Neural cell (in vitro differentiated cells): ENCODE data around the gene TIAM1. TPM values are rescaled to one million over a fixed set of nuclear protein-coding genes. Genes with fewer than 3 reads are reported as not detected.

Experiments
- H2AFZ ChIP-seq: fragments of 200-600, 300-800 bp; sonication (generic), shearing (Covaris generic); 2 replicates; pipeline ENCODE4 v1.6.0; 2014; ENCODE audit warnings: low read depth, mild to moderate bottlenecking, antibody characterized with exemption, low read length, moderate library complexity
- H3F3A ChIP-seq: fragments of 200-600 bp; shearing (Covaris generic); 2 replicates; pipeline ENCODE4 v1.6.1; 2016; ENCODE audit warnings: mild to moderate bottlenecking, moderate library complexity, mixed read lengths, antibody characterized with exemption, low read length; ENCODE audit not compliant: insufficient read depth, poor library complexity, severe bottlenecking
- H3K27ac ChIP-seq: fragments of 200-600, 300-800 bp; sonication (generic), shearing (Covaris generic); 2 replicates; pipeline ENCODE4 v1.5.1; 2014; ENCODE audit warnings: mild to moderate bottlenecking, low read length, moderate library complexity
- H3K27me3 ChIP-seq: fragments of 300-800, 200-600 bp; sonication (generic), shearing (Covaris generic); 2 replicates; pipeline ENCODE4 v1.6.0; 2014; ENCODE audit warnings: mild to moderate bottlenecking, low read depth, low read length, moderate library complexity; ENCODE audit not compliant: insufficient read depth
- H3K36me3 ChIP-seq: fragments of 300-800, 200-600 bp; sonication (generic), shearing (Covaris generic); 2 replicates; pipeline ENCODE4 v1.5.1; 2014; ENCODE audit warnings: mild to moderate bottlenecking, antibody characterized with exemption, low read length, moderate library complexity; ENCODE audit not compliant: insufficient read depth
- H3K4me2 ChIP-seq: fragments of 300-800, 200-600 bp; sonication (generic), shearing (Covaris generic); 2 replicates; pipeline ENCODE4 v1.6.0; 2014; ENCODE audit warnings: mild to moderate bottlenecking, low read length
- H3K4me3 ChIP-seq: fragments of 300-800, 200-600 bp; sonication (generic), shearing (Covaris generic); 2 replicates; pipeline ENCODE4 v1.5.1; 2014; ENCODE audit warnings: mild to moderate bottlenecking, low read length, moderate library complexity
- H3K79me2 ChIP-seq: fragments of 200-600 bp; shearing (Covaris generic); replicated peaks from 2 replicates; pipeline ENCODE4 v1.6.0; 2014; ENCODE audit warnings: mild to moderate bottlenecking, low read length, moderate library complexity; ENCODE audit not compliant: insufficient read depth
- H3K9ac ChIP-seq: fragments of 300-800, 200-600 bp; sonication (generic), shearing (Covaris generic); 2 replicates; pipeline ENCODE4 v1.6.1; 2016; ENCODE audit warnings: mild to moderate bottlenecking, low read length, mixed read lengths
- H3K9me2 ChIP-seq: fragments of 200-600 bp; shearing (Covaris generic); 2 replicates; pipeline ENCODE4 v1.6.1; 2016; ENCODE audit warnings: mild to moderate bottlenecking, low read length, mixed read lengths; ENCODE audit not compliant: insufficient read depth
- H3K9me3 ChIP-seq: fragments of 200-600, 300-800 bp; sonication (generic), shearing (Covaris generic); 2 replicates; pipeline ENCODE4 v1.6.1; 2016; ENCODE audit warnings: mild to moderate bottlenecking, mixed run types, low read length, moderate library complexity, mixed read lengths
- H4K20me1 ChIP-seq: fragments of 200-600 bp; shearing (Covaris generic); 2 replicates; pipeline ENCODE4 v1.6.1; 2016; ENCODE audit warnings: mild to moderate bottlenecking, mixed run types; ENCODE audit not compliant: insufficient read depth
- CTCF ChIP-seq: fragments of 450-650 bp; IDR thresholded peaks from 2 replicates; pipeline ENCODE4 v1.5.1; 2014; ENCODE audit warnings: antibody characterized with exemption, mild to moderate bottlenecking, moderate library complexity; ENCODE audit not compliant: poor library complexity, severe bottlenecking
- EP300 ChIP-seq: fragments of 450-650 bp; conservative IDR thresholded peaks from 2 replicates; pipeline ENCODE4 v1.6.1; 2014; ENCODE audit warnings: antibody characterized with exemption, mild to moderate bottlenecking, moderate library complexity; ENCODE audit not compliant: poor library complexity, severe bottlenecking
- EZH2 ChIP-seq: fragments of 200-600, 300-800 bp; shearing (Covaris generic), sonication (generic); IDR thresholded peaks from 2 replicates; pipeline ENCODE4 v1.6.1; 2014; ENCODE audit warnings: antibody characterized with exemption, low read length, borderline replicate concordance, mild to moderate bottlenecking; ENCODE audit not compliant: insufficient read depth, poor library complexity, severe bottlenecking
- MXI1 ChIP-seq: fragments of 450-650 bp; conservative IDR thresholded peaks from 2 replicates; pipeline ENCODE4 v1.6.1; 2014; ENCODE audit warnings: antibody characterized with exemption, mild to moderate bottlenecking; ENCODE audit not compliant: poor library complexity, severe bottlenecking
- POLR2AphosphoS5 ChIP-seq: IDR thresholded peaks from 2 replicates; pipeline ENCODE4 v1.6.1; 2012
- RAD21 ChIP-seq: fragments of 450-650 bp; conservative IDR thresholded peaks from 2 replicates; pipeline ENCODE4 v1.6.1; 2014; ENCODE audit warnings: antibody characterized with exemption, mild to moderate bottlenecking, moderate library complexity
- SMC3 ChIP-seq: fragments of 450-650 bp; conservative IDR thresholded peaks from 2 replicates; pipeline ENCODE4 v1.6.1; 2014; ENCODE audit warnings: antibody characterized with exemption, mild to moderate bottlenecking, moderate library complexity; ENCODE audit not compliant: poor library complexity
- TAF1 ChIP-seq: IDR thresholded peaks from 2 replicates; pipeline ENCODE4 v1.6.1; 2012; ENCODE audit warnings: low read depth
- polyA plus RNA-seq: library from polyadenylated mRNA; depleted of rRNA; stranded (reverse); fragments of >200 nt; gene quantifications from 2 replicates; pipeline ENCODE4 v1.2.3, GENCODE V29; 2014
- TF ChIP-seq, protein P1 (sequence below): IDR thresholded peaks from 2 replicates; pipeline ENCODE4 v1.6.1; 2012; ENCODE audit warnings: borderline replicate concordance

TIAM1 gene
- polyA plus RNA-seq, 1 donor from 2014 or later, result 13.2 TPM

GRCh38 chr21:31257265-31257664, 86.8 kb downstream of the TIAM1 start:
- H3F3A ChIP-seq, result no peaks in the 10 kb centered on the region
- no peak overlapping the region for H3K27ac ChIP-seq
- no peaks in the 10 kb centered on the region for H3K9me3 ChIP-seq
- no peaks in the 10 kb centered on the region for H3K27me3 ChIP-seq
- no peaks in the 10 kb centered on the region for H3K9me2 ChIP-seq
- H3K4me3 ChIP-seq, result no peak overlapping the region
- H2AFZ ChIP-seq, result no peak overlapping the region
- no peaks in the 10 kb centered on the region for H4K20me1 ChIP-seq
- no peaks in the 10 kb centered on the region for H3K36me3 ChIP-seq
- H3K4me2 ChIP-seq, result no peak overlapping the region
- H3K9ac ChIP-seq, result no peak overlapping the region
- no peaks in the 10 kb centered on the region for H3K79me2 ChIP-seq
- TF ChIP-seq MXI1 (no peak), CTCF (no peak), EP300 (no peak), TAF1 (no peak), RAD21 (no peak), SMC3 (no peak), POLR2AphosphoS5 (no peak), EZH2 (no peak)
- TF ChIP-seq, protein P1, sequence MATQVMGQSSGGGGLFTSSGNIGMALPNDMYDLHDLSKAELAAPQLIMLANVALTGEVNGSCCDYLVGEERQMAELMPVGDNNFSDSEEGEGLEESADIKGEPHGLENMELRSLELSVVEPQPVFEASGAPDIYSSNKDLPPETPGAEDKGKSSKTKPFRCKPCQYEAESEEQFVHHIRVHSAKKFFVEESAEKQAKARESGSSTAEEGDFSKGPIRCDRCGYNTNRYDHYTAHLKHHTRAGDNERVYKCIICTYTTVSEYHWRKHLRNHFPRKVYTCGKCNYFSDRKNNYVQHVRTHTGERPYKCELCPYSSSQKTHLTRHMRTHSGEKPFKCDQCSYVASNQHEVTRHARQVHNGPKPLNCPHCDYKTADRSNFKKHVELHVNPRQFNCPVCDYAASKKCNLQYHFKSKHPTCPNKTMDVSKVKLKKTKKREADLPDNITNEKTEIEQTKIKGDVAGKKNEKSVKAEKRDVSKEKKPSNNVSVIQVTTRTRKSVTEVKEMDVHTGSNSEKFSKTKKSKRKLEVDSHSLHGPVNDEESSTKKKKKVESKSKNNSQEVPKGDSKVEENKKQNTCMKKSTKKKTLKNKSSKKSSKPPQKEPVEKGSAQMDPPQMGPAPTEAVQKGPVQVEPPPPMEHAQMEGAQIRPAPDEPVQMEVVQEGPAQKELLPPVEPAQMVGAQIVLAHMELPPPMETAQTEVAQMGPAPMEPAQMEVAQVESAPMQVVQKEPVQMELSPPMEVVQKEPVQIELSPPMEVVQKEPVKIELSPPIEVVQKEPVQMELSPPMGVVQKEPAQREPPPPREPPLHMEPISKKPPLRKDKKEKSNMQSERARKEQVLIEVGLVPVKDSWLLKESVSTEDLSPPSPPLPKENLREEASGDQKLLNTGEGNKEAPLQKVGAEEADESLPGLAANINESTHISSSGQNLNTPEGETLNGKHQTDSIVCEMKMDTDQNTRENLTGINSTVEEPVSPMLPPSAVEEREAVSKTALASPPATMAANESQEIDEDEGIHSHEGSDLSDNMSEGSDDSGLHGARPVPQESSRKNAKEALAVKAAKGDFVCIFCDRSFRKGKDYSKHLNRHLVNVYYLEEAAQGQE, result no peak

DNA sequence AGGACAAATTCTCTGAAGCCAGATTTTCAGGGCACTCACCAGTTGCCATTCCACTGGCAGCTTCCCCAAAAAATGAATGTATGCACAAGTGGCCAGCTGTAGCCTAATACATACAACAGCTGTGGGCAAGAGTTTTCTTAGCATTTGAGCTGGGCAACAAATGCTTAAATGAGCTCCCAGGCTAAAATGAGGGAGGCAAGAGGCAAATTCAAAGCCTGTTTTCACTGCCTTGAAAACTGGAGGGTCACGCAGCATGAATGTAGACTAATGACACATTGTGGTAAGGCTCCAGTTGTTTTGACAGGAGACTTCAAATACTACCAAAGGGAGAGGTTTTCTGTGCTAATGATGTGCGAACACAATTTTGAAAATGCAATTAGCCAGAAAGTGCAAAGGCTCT, 88.2 kb downstream of the TIAM1 start:
- no peaks in the 10 kb centered on the region for H3K79me2 ChIP-seq
- no peak overlapping the region for H2AFZ ChIP-seq
- no peak overlapping the region for H3K27ac ChIP-seq
- no peaks in the 10 kb centered on the region for H3K9me3 ChIP-seq
- no peaks in the 10 kb centered on the region for H3K27me3 ChIP-seq
- no peaks in the 10 kb centered on the region for H3K9me2 ChIP-seq
- no peaks in the 10 kb centered on the region for H3F3A ChIP-seq
- no peak for TF ChIP-seq MXI1
- TF ChIP-seq POLR2AphosphoS5, result peak; percentile 16
- TF ChIP-seq EZH2, result no peak
- no peaks in the 10 kb centered on the region for H3K36me3 ChIP-seq
- H3K4me2 ChIP-seq, result no peak overlapping the region
- H3K4me3 ChIP-seq, result no peak overlapping the region
- no peak overlapping the region for H3K9ac ChIP-seq
- H4K20me1 ChIP-seq, result no peaks in the 10 kb centered on the region

GRCh38 chr21:31255036-31255435, 89.0 kb downstream of the TIAM1 start:
- H4K20me1 ChIP-seq, result no peaks in the 10 kb centered on the region
- H3K79me2 ChIP-seq, result no peaks in the 10 kb centered on the region
- no peak overlapping the region for H3K4me3 ChIP-seq
- no peaks in the 10 kb centered on the region for H3F3A ChIP-seq
- no peaks in the 10 kb centered on the region for H3K36me3 ChIP-seq
- TF ChIP-seq RAD21 (no peak), TAF1 (no peak), EZH2 (no peak), EP300 (no peak), SMC3 (no peak), MXI1 (no peak), POLR2AphosphoS5 (no peak), CTCF (no peak)
- TF ChIP-seq, protein P1, result no peak
- no peaks in the 10 kb centered on the region for H3K9me2 ChIP-seq
- H3K9ac ChIP-seq, result no peak overlapping the region
- H3K27me3 ChIP-seq, result no peaks in the 10 kb centered on the region
- H3K27ac ChIP-seq, result no peak overlapping the region
- H3K9me3 ChIP-seq, result no peaks in the 10 kb centered on the region
- no peak overlapping the region for H2AFZ ChIP-seq
- no peak overlapping the region for H3K4me2 ChIP-seq
